Activated CD4-positive, alpha-beta T cell treated with anti-CD3 and anti-CD28 coated beads, Interleukin-2, amount 50 U/mL, for 1 hour (primary cell): Measurements from ENCODE around the gene RAD23A.
"Not testable (repeated sequence)": the region's sequence is repeated elsewhere in the genome, so short reads cannot be mapped to it uniquely, and the experiment has no call there.

Source experiments
- DNase-seq: peaks from one replicate; pipeline ENCODE4 v3.0.0-alpha.2; 2020

RAD23A gene

GRCh38 chr19:12955996-12956395, 10.3 kb downstream of the RAD23A start:
- no peak for DNase-seq

- DNase-seq = peak; percentile 80
Measured at GRCh38 chr19:12956446-12957388, 11.1 kb downstream of the RAD23A start, which contains the start of gene GADD45GIP1. GADD45GIP1 (minus strand) TSS chr19:12957223; CDS start chr19:12957212, 11 bp downstream.

GRCh38 chr19:12957389-12957952, 11.8 kb downstream of the RAD23A start:
- not testable (repeated sequence) for DNase-seq

- DNase-seq = no peak
Measured at GRCh38 chr19:12959481-12959880, 13.8 kb downstream of the RAD23A start.

GRCh38 chr19:12965017-12965811, 19.6 kb downstream of the RAD23A start:
- DNase-seq = peak; percentile 77

- DNase-seq = no peak
Measured at GRCh38 chr19:12965812-12966135, 20.1 kb downstream of the RAD23A start.

- no peak for DNase-seq
Measured at GRCh38 chr19:12967907-12968306, 22.2 kb downstream of the RAD23A start.

GRCh38 chr19:12969292-12969988, 23.8 kb downstream of the RAD23A start, which contains the start of gene DAND5:
DAND5 (plus strand) TSS chr19:12969576; CDS start chr19:12969661, 85 bp downstream.
- no peak for DNase-seq

- DNase-seq = no peak
Measured at GRCh38 chr19:12970070-12970820, 24.6 kb downstream of the RAD23A start.

GRCh38 chr19:12973236-12973635, 27.6 kb downstream of the RAD23A start:
- DNase-seq = no peak

- no peak for DNase-seq
Measured at GRCh38 chr19:12974301-12975220, 28.9 kb downstream of the RAD23A start.

GRCh38 chr19:12975221-12975741, 29.6 kb downstream of the RAD23A start:
- DNase-seq = no peak

GRCh38 chr19:12976109-12976508, 30.4 kb downstream of the RAD23A start:
- not testable (repeated sequence) for DNase-seq

- DNase-seq = no peak
Measured at GRCh38 chr19:12979974-12980373, 34.3 kb downstream of the RAD23A start.

- DNase-seq = no peak
Measured at GRCh38 chr19:12982648-12983047, 37.0 kb downstream of the RAD23A start.

GRCh38 chr19:12983091-12983490, 37.4 kb downstream of the RAD23A start:
- DNase-seq = no peak

GRCh38 chr19:12983542-12984142, 38.0 kb downstream of the RAD23A start:
- peak; percentile 80 for DNase-seq

GRCh38 chr19:12984143-12984627, 38.5 kb downstream of the RAD23A start:
- no peak for DNase-seq

GRCh38 chr19:12984683-12985048, 39.0 kb downstream of the RAD23A start:
- DNase-seq = no peak
